GM18507 (cell line): ENCODE measurements around the gene BCORL1.

ENCODE experiments used
- DNase-seq: peaks from one replicate; pipeline ENCODE4 v3.0.0; 2011; ENCODE audit warnings: low read depth; ENCODE audit not compliant: insufficient read length; ENCODE audit errors: extremely low spot score
- FAIRE-seq: peaks from 2 replicates; lab custom pipeline; 2011; peaks lifted over from hg19 to GRCh38; lab: Jason Lieb, UNC

Gene BCORL1

DNA sequence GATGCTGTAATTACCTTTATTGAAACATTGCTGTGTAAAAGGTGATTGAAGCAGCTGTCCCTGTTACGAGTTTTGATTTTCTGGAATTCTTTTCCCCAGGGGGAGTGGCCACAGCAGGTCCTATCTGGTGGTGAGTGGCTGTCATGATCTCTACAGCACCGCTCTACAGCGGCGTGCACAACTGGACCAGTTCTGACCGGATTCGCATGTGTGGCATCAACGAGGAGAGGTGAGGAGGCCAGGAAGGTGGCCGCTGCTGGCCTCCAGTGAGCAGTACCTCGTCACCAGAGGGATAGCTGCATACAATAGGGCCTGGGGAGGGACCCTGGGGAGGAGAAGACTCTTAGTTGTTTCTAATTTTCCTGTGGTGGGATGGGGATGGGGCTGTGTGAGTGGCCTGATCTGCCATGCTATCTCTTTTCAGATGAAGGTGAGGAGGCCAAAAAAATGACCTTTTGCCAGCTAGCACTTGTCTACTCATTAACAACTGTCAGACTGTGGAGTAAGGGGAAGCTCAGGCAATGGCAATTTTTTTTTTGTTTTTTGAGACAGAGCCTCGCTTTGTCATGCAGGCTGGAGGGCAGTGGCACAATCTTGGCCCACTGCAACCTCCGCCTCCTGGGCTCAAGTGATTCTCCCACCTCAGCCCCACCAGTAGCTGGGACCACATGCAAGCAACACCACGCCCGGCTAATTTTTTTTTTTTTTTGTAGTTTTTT is 22.8 kb downstream of the BCORL1 start:
- FAIRE-seq (no peak), DNase-seq (no peak)

- FAIRE-seq (no peak), DNase-seq (no peak)
These were observed 27.3 kb downstream of the BCORL1 start for GRCh38 chrX:130009658-130010223.

DNA sequence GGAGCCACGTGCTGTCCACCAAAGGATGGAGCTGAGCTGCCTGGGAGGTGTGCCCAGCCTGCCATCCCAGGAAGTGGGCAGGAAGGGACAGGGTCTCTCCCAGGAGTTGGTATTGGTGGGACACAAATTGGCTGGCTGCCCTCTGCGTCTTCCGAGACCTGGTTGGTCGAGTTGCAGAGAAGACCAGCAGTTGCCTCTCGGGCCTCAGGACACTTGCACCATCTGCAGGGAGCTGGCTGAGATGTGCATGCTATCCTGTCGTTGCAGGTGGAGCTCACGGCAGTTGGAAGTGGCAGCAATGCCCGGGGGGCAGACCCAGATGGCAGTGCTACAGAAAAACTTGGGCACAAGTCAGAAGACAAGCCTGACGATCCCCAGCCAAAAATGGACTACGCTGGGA is 30.2 kb downstream of the BCORL1 start:
- DNase-seq (no peak), FAIRE-seq (no peak)

DNA sequence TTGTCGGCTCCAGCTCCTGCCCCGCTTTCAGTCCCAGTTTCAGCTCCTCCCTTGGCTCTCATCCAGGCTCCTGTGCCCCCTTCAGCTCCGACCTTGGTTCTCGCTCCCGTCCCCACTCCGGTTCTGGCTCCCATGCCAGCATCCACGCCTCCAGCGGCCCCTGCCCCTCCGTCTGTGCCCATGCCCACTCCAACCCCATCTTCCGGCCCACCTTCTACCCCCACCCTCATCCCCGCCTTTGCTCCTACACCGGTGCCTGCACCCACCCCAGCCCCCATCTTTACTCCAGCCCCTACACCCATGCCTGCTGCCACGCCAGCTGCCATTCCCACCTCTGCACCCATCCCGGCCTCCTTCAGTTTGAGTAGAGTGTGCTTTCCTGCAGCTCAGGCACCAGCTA is 31.2 kb downstream of the BCORL1 start:
- no peak for FAIRE-seq

GRCh38 chrX:130014356-130014755 is 31.9 kb downstream of the BCORL1 start:
- DNase-seq (no peak), FAIRE-seq (no peak)

More for the DNA sequence above, 31.2 kb downstream of the BCORL1 start:
- DNase-seq = no peak

DNA sequence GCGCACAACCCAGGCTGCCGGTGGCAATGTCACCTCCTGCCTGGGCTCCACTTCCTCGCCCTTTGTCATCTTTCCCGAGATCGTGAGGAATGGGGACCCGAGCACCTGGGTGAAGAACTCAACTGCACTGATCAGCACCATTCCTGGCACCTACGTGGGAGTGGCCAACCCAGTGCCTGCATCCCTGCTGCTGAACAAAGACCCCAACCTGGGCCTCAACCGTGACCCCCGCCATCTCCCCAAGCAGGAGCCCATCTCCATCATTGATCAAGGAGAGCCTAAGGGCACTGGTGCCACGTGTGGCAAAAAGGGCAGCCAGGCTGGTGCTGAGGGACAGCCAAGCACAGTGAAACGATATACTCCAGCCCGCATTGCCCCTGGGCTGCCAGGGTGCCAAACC is 32.3 kb downstream of the BCORL1 start:
- DNase-seq (no peak), FAIRE-seq (no peak)

- FAIRE-seq (no peak), DNase-seq (no peak)
These were observed 32.7 kb downstream of the BCORL1 start for GRCh38 chrX:130015181-130015580.

GRCh38 chrX:130018143-130018542 is 35.7 kb downstream of the BCORL1 start:
- FAIRE-seq = no peak

GRCh38 chrX:130020661-130021324 is 38.4 kb downstream of the BCORL1 start:
- DNase-seq = no peak
- FAIRE-seq = no peak

More at GRCh38 chrX:130018143-130018542, 35.7 kb downstream of the BCORL1 start:
- DNase-seq = no peak

- DNase-seq (peak; percentile 76), FAIRE-seq (peak; percentile 99)
These were observed 41.7 kb downstream of the BCORL1 start for GRCh38 chrX:130024127-130024526.

DNA sequence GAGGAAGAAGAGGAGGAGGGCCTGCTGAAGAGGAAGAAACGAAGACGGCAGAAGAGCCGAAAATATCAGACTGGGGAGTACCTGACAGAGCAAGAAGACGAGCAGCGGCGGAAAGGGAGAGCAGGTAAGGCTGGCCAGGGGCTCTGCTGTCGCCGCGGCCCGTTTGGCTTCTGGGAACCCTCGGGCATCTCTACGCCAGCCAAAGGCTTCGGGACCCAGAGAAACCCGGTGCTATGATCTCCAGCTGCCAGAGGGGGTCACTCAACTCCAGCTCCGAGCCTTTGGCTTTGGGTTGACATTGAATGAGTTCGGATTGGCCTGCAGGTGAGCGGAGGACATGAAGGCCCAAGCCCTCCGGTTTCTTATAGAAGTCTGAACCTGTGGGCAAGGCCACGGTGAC is 42.8 kb downstream of the BCORL1 start:
- no peak for FAIRE-seq
- no peak for DNase-seq

DNA sequence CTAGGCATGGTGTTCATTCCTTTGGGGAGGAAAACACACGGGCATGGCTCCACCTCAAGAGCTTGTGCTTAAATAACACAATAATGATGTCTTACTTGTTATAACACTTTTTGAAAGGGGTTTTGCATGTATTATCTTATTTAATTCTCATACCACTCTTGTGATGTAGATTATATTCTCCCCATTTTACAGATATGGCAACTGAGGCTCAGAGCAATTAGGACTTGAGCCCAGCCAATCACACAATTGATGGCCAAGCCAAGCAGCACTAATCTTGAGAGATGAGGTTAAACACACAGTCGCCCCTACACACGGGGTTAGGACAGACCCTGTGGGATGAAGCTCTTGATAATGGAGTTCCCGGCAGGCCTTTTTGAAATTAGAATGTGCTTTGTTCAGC is 45.1 kb downstream of the BCORL1 start:
- FAIRE-seq (no peak), DNase-seq (no peak)

- DNase-seq (no peak), FAIRE-seq (peak; percentile 82)
These were observed 45.8 kb downstream of the BCORL1 start for GRCh38 chrX:130028196-130028595.

DNA sequence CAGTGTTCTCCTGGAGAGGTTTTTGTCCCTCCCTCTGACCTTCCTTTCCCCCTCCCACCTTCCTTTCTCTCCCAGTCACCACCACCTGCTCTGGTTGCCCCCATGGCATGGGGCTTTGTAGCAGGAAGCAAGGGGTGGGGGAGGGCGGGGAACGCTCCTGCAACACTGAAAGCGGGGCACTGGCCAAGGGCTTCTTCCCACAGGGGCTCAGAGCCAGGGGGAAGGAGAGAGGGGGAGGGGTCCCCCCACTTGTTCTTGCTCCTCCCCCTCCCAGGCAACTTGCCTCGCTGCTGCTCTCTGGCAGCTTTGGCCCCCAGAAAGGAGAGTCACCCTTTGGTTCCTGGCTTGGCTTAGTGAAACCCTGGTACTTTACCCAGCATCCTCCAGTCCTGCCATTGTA is 48.4 kb downstream of the BCORL1 start:
- no peak for DNase-seq
- no peak for FAIRE-seq

DNA sequence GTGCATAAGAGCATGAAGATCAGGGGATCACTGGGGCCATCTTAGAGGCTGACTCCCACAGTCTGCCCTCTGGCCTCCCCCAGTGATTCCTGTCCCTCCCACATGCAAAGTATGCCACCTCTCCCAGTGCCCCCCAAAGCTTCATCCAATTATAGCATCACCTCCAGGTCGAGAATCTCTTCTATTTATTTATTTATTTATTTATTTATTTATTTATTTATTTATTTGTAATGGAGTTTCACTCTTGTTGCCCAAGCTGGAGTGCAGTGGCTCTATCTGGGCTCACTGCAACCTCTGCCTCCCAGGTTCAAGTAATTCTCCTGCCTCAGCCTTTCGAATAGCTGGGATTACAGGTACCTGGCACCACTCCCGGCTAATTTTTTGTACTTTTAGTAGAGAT is 50.1 kb downstream of the BCORL1 start:
- DNase-seq (no peak), FAIRE-seq (no peak)

DNA sequence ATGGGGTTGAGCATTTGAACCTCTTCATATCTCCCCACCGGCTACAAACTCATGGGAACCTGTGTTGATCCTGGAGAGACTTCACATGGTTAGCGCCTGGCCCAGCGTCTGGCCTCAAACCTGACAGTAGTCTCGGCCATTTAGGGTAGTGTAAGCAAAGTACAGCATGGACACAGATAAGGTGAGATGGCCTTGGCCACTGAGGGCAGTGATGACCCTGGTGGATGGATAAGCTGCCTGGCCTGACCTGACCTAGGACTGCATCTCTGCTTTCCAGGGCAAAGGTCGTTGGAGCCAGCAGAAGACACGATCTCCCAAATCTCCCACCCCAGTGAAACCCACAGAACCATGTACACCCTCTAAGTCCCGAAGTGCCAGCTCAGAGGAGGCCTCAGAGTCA is 51.7 kb downstream of the BCORL1 start:
- DNase-seq (no peak), FAIRE-seq (no peak)

DNA sequence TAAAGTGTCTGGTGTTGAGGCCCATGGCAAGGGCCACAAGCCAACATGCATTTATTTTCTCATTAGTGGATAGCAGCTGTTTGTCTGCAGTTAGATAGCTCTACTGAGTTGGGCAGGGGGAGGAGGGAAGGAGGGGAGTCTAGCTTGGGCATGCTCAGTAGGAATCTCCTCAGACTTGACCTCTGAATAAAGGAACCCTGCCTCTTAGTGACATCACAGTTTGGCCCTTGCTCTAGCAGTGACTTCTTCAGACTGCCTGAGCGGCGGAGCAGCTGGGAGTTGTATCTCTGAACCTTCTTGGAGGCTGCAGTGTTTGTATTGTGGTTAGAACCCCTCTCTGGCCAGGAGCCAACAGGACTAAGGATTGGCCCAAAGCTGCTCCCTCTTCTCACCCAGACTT is 57.4 kb downstream of the BCORL1 start:
- FAIRE-seq = no peak
- DNase-seq = no peak

- no peak for DNase-seq
These were observed 65.0 kb downstream of the BCORL1 start for GRCh38 chrX:130047416-130047815.

GRCh38 chrX:130048686-130049222 is 66.3 kb downstream of the BCORL1 start:
- FAIRE-seq (no peak), DNase-seq (no peak)

More at GRCh38 chrX:130047416-130047815, 65.0 kb downstream of the BCORL1 start:
- FAIRE-seq = no peak

DNA sequence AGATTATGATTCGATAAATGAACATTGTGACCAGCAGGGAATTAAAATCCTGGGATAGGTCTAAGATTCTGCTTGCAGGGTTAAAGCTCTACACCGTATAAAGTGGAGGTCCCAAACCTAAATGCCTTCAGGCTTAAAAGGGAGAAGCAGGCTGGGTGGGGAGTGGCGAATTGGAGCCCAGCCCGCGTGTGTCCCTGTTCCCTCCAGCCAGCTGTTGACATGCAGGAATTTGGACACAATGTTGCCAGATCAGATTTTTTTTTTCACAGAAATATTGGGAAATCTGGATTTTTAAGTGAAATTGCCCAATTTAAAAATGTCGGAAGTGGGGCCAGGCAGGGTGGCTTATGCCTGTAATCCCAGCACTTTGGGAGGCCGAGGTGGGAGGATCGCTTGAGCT is 67.4 kb downstream of the BCORL1 start:
- FAIRE-seq = no peak
- no peak for DNase-seq
